HepG2 (cell line): ENCODE data around the gene GNAI2. TPM values are rescaled to one million over a fixed set of nuclear protein-coding genes. Genes with fewer than 3 reads are reported as not detected.

ENCODE experiments used
- AHR ChIP-seq: IDR thresholded peaks from 2 replicates; pipeline ENCODE4 v1.6.1; 2018; ENCODE audit warnings: missing genetic modification reagents, missing compliant biosample characterization
- CENPT ChIP-seq: sonication (generic); formaldehyde crosslinking; IDR thresholded peaks from 2 replicates; pipeline ENCODE4 v1.8.0; 2022; ENCODE audit warnings: low read depth, mild to moderate bottlenecking, moderate library complexity, missing genetic modification reagents
- FOXA1 ChIP-seq, 2 experiments: fragments of 450-650 bp in 1 of 2; sonication (generic) in 1 of 2; formaldehyde crosslinking in 1 of 2; IDR thresholded peaks; 2 replicates each; pipeline versions ENCODE4 v1.4.0 to v1.6.1; 2016 to 2020; ENCODE audit warnings: missing genetic modification reagents in 1 of 2
- JDP2 ChIP-seq: sonication (generic); formaldehyde crosslinking; IDR thresholded peaks from 2 replicates; pipeline ENCODE4 v1.8.1; 2022; ENCODE audit warnings: missing genetic modification reagents, borderline replicate concordance
- KLF12 ChIP-seq: sonication (generic); formaldehyde crosslinking; IDR thresholded peaks from 2 replicates; pipeline ENCODE4 v1.4.0; 2020; ENCODE audit warnings: missing genetic modification reagents, borderline replicate concordance
- MYNN ChIP-seq: sonication (generic); formaldehyde crosslinking; IDR thresholded peaks from 2 replicates; pipeline ENCODE4 v1.4.0; 2020; ENCODE audit warnings: mild to moderate bottlenecking, low read depth, missing genetic modification reagents
- NFATC3 ChIP-seq: sonication (generic); formaldehyde crosslinking; IDR thresholded peaks from 2 replicates; pipeline ENCODE4 v1.5.1; 2020; ENCODE audit warnings: mild to moderate bottlenecking, missing genetic modification reagents
- PRMT3 ChIP-seq: sonication (generic); formaldehyde crosslinking; IDR thresholded peaks from 2 replicates; pipeline ENCODE4 v1.8.1; 2022; ENCODE audit warnings: low read depth, mild to moderate bottlenecking, moderate library complexity, missing genetic modification reagents, borderline replicate concordance
- SRSF9 ChIP-seq: fragments of 200-400 bp; formaldehyde crosslinking; IDR thresholded peaks from 2 replicates; pipeline ENCODE4 v1.6.1; 2018; ENCODE audit warnings: borderline replicate concordance, mild to moderate bottlenecking, low read depth, low read length; ENCODE audit not compliant: insufficient read depth, poor library complexity, severe bottlenecking
- ZNF329 ChIP-seq: sonication (generic); formaldehyde crosslinking; IDR thresholded peaks from 2 replicates; pipeline ENCODE4 v1.9.0; 2021; ENCODE audit warnings: low read depth, mild to moderate bottlenecking, missing genetic modification reagents
- ZNF501 ChIP-seq: sonication (generic); formaldehyde crosslinking; IDR thresholded peaks from 2 replicates; pipeline ENCODE4 v1.5.1; 2020; ENCODE audit warnings: mild to moderate bottlenecking, moderate library complexity, missing genetic modification reagents
- polyA plus RNA-seq, 8 experiments: library from polyadenylated mRNA; depleted of rRNA in 3 of 8; stranded (reverse) in 7 of 8; unstranded in 1 of 8; fragments of >200 nt; fragmentation: Illumina TruSeq in 4 of 8; extraction: Trizol in 4 of 8; gene quantifications; 2 replicates each; pipeline versions ENCODE4 v1.2.1 to v1.2.3, GENCODE V29; 2011 to 2016; ENCODE audit warnings: low read depth in 4 of 8, missing spikeins in 1 of 8, mixed read lengths in 1 of 8; ENCODE audit not compliant: insufficient read depth in 1 of 8
- total RNA-seq, 5 experiments: library from RNA; depleted of rRNA; stranded (reverse); fragments of >200 nt; fragmentation: Illumina TruSeq; extraction: Trizol; gene quantifications; 2 replicates each; pipeline ENCODE4 v1.2.3, GENCODE V29; 2016; ENCODE audit warnings: low read depth in 1 of 5
- TF ChIP-seq, protein P1 (sequence below): sonication (generic); formaldehyde crosslinking; IDR thresholded peaks from 2 replicates; pipeline ENCODE4 v1.4.0; 2020; ENCODE audit warnings: missing genetic modification reagents
- TF ChIP-seq, protein P2 (sequence below): sonication (generic); formaldehyde crosslinking; IDR thresholded peaks from 2 replicates; pipeline ENCODE4 v1.4.0; 2020; ENCODE audit warnings: missing genetic modification reagents
- TF ChIP-seq, protein P3 (sequence below): sonication (generic); formaldehyde crosslinking; IDR thresholded peaks from 2 replicates; pipeline ENCODE4 v1.4.0; 2020; ENCODE audit warnings: missing genetic modification reagents
- TF ChIP-seq, protein P4 (sequence below): sonication (generic); formaldehyde crosslinking; IDR thresholded peaks from 2 replicates; pipeline ENCODE4 v1.5.1; 2020; ENCODE audit warnings: missing genetic modification reagents, mild to moderate bottlenecking, borderline replicate concordance
- TF ChIP-seq, protein P5 (sequence below): sonication (generic); formaldehyde crosslinking; IDR thresholded peaks from 2 replicates; pipeline ENCODE4 v1.4.0; 2020; ENCODE audit warnings: missing genetic modification reagents
- TF ChIP-seq, protein P6 (sequence below): sonication (generic); formaldehyde crosslinking; IDR thresholded peaks from 2 replicates; pipeline ENCODE4 v1.5.0; 2020; ENCODE audit warnings: mild to moderate bottlenecking, missing genetic modification reagents

GNAI2 gene
- total and polyA plus RNA-seq, 2 of the 13 experiments (the other 11 are each of a cell fraction or from before 2014, with no cell fraction given), result 51.1 to 66.2 TPM

DNA sequence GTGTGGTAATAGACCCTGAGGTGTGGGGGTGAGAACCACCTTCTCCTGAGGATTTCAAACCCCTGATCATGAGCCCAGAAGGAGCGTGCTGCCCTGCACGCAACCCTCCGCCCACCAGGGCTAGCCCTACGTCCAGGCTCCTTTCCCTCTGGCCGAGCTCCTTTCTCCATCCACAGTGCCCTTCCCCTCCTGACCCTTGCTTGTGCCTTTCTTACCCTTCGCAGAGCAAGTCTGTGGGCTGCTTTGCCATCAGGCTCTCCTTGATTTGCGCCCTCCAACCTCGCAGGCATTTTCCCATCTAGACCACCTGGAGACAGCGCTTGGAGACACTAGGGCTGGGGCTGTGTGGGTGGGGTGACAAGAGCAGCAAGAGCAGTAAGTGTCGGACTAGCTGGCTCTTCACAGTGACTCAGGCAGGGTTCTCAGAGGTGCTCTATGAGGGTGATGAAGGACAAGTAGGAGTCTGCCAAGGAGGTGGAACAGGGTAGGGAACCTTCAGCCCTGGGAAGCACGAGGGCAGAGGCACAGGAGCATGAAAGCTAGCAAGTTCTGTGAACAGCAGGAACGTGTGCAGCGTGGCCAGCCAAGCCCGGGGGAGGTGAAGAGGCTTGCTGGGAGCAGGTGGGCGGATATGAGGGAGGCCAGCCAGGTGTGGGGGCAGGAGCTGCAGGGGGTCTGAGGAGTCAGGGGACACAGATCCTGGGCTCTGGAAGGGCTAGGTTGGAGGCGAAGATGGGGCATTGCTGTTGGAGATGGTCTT, 33.5 kb upstream of the GNAI2 start (continued):
- TF ChIP-seq NFATC3 (CRISPR knock-in tag) (no peak), SRSF9 (no peak), ZNF501 (CRISPR knock-in tag) (no peak), CENPT (CRISPR knock-in tag) (no peak), FOXA1 (IDR thresholded peaks at IDR 0.05) (no peak), FOXA1 (CRISPR knock-in tag; IDR thresholded peaks at IDR 0.05) (no peak), MYNN (CRISPR knock-in tag) (no peak), AHR (CRISPR knock-in tag) (no peak), ZNF329 (CRISPR knock-in tag) (no peak), KLF12 (CRISPR knock-in tag) (no peak), PRMT3 (CRISPR knock-in tag) (no peak), JDP2 (CRISPR knock-in tag) (no peak)
- TF ChIP-seq, protein P1, sequence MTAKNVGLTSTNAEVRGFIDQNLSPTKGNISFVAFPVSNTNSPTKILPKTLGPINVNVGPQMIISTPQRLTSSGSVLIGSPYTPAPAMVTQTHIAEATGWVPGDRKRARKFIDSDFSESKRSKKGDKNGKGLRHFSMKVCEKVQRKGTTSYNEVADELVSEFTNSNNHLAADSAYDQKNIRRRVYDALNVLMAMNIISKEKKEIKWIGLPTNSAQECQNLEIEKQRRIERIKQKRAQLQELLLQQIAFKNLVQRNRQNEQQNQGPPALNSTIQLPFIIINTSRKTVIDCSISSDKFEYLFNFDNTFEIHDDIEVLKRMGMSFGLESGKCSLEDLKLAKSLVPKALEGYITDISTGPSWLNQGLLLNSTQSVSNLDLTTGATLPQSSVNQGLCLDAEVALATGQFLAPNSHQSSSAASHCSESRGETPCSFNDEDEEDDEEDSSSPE, result no peak
- TF ChIP-seq, protein P2, sequence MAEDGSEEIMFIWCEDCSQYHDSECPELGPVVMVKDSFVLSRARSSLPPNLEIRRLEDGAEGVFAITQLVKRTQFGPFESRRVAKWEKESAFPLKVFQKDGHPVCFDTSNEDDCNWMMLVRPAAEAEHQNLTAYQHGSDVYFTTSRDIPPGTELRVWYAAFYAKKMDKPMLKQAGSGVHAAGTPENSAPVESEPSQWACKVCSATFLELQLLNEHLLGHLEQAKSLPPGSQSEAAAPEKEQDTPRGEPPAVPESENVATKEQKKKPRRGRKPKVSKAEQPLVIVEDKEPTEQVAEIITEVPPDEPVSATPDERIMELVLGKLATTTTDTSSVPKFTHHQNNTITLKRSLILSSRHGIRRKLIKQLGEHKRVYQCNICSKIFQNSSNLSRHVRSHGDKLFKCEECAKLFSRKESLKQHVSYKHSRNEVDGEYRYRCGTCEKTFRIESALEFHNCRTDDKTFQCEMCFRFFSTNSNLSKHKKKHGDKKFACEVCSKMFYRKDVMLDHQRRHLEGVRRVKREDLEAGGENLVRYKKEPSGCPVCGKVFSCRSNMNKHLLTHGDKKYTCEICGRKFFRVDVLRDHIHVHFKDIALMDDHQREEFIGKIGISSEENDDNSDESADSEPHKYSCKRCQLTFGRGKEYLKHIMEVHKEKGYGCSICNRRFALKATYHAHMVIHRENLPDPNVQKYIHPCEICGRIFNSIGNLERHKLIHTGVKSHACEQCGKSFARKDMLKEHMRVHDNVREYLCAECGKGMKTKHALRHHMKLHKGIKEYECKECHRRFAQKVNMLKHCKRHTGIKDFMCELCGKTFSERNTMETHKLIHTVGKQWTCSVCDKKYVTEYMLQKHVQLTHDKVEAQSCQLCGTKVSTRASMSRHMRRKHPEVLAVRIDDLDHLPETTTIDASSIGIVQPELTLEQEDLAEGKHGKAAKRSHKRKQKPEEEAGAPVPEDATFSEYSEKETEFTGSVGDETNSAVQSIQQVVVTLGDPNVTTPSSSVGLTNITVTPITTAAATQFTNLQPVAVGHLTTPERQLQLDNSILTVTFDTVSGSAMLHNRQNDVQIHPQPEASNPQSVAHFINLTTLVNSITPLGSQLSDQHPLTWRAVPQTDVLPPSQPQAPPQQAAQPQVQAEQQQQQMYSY, result no peak
- TF ChIP-seq, protein P3, sequence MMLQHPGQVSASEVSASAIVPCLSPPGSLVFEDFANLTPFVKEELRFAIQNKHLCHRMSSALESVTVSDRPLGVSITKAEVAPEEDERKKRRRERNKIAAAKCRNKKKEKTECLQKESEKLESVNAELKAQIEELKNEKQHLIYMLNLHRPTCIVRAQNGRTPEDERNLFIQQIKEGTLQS (CRISPR knock-in tag), result no peak
- TF ChIP-seq, protein P4, sequence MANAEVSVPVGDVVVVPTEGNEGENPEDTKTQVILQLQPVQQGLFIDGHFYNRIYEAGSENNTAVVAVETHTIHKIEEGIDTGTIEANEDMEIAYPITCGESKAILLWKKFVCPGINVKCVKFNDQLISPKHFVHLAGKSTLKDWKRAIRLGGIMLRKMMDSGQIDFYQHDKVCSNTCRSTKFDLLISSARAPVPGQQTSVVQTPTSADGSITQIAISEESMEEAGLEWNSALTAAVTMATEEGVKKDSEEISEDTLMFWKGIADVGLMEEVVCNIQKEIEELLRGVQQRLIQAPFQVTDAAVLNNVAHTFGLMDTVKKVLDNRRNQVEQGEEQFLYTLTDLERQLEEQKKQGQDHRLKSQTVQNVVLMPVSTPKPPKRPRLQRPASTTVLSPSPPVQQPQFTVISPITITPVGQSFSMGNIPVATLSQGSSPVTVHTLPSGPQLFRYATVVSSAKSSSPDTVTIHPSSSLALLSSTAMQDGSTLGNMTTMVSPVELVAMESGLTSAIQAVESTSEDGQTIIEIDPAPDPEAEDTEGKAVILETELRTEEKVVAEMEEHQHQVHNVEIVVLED, result no peak
- TF ChIP-seq, protein P5, sequence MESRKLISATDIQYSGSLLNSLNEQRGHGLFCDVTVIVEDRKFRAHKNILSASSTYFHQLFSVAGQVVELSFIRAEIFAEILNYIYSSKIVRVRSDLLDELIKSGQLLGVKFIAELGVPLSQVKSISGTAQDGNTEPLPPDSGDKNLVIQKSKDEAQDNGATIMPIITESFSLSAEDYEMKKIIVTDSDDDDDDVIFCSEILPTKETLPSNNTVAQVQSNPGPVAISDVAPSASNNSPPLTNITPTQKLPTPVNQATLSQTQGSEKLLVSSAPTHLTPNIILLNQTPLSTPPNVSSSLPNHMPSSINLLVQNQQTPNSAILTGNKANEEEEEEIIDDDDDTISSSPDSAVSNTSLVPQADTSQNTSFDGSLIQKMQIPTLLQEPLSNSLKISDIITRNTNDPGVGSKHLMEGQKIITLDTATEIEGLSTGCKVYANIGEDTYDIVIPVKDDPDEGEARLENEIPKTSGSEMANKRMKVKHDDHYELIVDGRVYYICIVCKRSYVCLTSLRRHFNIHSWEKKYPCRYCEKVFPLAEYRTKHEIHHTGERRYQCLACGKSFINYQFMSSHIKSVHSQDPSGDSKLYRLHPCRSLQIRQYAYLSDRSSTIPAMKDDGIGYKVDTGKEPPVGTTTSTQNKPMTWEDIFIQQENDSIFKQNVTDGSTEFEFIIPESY (CRISPR knock-in tag), result no peak
- TF ChIP-seq, protein P6, sequence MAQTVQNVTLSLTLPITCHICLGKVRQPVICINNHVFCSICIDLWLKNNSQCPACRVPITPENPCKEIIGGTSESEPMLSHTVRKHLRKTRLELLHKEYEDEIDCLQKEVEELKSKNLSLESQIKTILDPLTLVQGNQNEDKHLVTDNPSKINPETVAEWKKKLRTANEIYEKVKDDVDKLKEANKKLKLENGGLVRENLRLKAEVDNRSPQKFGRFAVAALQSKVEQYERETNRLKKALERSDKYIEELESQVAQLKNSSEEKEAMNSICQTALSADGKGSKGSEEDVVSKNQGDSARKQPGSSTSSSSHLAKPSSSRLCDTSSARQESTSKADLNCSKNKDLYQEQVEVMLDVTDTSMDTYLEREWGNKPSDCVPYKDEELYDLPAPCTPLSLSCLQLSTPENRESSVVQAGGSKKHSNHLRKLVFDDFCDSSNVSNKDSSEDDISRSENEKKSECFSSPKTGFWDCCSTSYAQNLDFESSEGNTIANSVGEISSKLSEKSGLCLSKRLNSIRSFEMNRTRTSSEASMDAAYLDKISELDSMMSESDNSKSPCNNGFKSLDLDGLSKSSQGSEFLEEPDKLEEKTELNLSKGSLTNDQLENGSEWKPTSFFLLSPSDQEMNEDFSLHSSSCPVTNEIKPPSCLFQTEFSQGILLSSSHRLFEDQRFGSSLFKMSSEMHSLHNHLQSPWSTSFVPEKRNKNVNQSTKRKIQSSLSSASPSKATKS (CRISPR knock-in tag), result no peak
